Inferior parietal cortex (tissue), 1 donor: ENCODE measurements around the gene LHX2.

ENCODE experiments used
- DNase-seq: peaks from one replicate; pipeline ENCODE4 v3.0.0-alpha.2; 2016; ENCODE audit errors: extremely low spot score

LHX2 gene

DNA sequence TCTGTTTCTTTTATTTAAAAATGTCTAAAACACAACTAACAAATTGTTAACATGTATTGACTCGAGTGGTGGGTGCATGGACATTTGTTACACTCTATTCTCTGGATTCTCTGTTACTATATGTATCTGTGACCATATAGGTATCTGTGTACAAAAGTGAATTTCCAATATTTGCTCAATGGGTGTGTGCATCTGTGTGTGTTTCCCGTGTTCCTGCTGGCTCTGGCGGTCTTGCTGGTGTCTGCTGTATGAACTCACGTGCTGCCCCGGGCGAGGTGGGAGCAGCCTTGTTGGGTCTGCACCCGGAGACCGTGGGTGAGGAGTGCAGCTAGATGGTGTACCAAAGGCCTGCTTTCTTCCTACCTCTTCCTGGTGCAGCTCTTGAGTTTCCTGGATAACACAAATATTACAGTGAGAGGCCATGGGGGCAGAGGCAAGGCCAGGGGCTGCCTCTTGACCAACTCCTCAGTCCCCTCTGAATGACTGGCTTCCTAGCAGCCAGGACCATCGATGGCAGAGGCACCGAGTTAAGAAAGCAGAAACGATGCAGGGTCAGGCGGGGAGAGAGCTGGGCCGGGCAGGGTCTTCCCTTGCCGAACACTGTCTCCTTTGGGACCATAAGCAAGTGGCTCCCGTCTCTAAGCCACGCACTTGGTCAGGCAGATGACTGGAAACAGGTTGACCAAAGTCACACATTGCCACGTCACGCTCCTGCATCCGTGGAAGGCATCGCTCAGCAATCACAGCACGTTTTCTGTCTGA is 49.5 kb downstream of the LHX2 start:
- DNase-seq: no peak

DNA sequence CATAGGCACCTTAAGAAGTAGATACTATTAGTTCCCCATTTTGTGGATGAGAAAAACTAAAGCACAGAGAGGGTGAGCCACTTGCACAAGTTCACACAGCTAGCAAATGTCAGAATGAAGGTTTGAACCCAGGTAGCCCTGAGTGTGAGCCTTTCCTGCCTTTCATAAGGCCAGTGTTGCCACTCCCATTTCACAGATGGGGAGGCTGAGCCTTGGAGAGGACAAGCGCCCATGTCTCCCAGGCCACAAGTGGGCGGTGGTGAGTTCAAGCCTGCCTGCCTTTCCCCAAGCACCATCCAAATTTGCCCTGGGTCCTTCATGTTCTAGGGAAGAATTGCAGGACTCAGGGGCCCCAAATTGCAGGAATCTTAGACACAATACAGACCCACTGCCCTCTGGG is 50.6 kb downstream of the LHX2 start:
- DNase-seq: no peak

DNA sequence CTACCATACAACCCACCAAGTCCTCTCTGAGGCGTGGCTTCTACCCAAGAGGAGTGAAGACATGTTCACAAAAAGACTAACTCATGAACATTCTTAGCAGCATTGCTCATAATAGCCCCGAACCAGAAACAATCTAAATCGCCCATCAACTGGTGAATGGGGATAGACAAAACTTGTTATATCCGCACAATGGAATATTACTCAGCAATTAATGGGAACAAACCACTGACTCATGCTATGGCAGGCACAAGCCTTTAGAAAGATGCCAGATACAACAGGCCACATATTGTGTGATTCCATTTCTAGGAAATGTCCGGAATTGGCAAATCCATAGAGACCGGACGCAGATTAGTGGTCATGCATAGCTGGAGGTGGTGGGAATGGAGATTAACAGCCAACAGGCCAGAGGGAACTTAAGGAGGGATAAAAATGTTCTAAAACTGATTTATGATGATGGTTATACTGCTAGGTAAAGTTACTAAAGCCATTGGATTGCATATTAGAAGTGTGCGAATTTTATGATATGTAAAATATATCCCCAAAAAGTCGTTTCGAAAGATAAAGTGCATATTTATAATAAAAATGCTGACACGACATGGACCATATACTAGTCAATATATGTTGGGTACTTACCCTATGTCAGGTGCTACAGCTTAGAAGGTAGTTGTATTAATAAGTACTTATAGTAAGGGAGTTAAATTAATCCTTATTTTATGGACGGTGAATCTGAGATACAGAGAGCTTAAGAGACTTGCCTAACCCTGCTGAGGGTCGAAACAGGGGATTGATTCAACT is 55.4 kb downstream of the LHX2 start:
- no peak for DNase-seq

DNA sequence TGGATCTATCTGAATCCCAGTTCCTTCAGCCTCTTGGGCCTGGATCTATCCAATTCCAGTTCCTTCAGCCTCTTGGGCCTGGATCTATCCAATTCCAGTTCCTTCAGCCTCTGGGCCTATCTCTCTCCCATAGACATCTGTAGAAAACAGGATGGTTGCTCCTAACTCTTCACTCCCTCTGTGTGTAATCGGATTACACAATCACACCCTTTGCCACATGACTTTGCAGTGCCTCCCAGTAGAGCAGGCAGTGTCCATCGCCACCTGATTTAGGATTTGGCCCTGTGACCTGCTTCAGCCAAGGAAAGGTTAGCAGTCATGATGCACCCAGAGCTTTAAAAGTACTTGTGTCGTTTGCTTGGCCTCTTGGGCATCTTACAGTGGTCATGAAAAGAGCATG is 56.7 kb downstream of the LHX2 start:
- no peak for DNase-seq

DNA sequence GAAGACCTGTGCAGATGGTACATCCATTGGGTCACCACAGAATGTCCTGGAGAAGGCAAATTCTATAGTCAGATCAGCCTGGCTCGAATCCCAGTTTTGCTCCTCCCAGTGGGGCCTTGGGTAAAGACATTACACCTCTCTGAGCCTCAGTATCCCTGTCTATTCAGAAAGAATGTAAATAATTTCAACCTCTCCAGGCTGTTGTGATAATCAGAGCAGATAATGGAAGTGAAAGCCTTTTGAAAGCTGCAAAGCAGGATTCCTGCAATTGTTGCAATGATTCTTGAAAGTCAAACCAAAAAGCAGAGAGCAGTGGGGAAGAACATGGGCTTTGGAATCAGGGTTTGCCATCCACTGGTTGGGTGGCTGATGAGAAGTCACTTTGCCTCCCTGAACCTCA is 63.2 kb downstream of the LHX2 start:
- no peak for DNase-seq

DNA sequence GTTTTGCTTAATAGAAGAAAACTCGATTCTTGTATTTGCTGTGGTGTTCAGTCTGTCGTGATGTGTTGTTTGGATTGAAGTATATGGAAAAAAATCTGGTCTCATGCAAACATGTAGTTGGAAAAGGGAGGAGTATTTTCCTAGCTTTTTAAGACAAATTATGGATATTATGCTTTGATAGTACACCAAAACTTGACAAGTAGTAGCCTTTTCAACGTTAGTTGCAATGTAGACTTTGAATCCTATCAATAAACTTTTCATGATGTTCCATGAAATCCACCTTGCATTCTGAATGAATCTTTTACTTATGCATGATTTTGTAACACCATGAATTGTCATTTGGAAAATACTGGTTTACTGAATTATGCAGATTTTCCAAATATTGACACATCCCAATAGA is 64.2 kb downstream of the LHX2 start:
- no peak for DNase-seq

DNA sequence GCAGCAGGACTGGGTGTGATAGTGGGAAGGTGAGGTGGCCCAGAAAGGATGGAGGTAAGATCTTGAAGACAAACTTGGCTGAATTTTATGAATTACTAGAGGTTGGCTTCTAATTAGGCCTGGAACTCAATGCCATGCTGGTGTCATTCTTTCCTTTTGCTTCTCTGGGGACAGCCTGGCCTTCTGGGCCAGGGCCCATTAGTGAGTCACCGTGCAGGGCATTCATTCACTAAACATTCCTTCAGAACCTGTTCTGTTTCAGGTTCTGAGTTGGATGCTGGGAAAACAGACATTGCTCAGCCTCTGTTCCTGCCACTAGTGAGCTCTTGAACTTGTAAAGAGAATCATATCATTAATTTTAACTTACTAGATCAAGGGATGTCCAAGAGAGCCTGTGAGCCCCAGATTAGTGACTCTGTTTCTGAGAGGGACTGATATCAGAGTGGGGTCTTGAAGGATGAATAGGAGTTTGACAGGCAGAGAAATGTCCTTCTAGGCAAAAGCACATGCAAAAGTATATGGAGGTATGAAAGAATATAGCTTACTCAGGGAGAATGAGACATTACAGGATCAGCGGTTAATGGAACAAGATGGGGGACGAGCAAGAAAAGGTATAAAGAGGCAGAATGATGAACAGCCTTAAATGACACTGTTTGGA is 66.5 kb downstream of the LHX2 start:
- DNase-seq: no peak

DNA sequence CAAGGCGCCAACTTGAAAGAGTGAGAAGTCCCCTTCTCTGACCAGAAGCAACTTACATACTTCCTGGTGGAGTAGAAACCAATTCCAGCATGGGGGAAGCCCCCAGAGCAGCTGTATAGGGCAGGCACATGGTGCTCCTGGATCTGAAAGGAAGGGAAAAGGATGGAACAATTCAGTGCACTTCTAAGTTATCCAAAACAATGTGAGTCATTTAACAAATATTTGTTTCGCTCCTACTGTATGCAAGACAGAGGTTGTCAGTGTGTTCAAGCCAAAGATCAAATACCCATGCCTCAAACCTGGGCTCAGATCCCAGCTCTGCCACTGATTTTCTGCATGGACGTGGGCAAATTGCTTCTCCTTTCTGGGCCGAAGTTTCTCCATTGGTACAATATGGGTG is 67.1 kb downstream of the LHX2 start:
- no peak for DNase-seq

DNA sequence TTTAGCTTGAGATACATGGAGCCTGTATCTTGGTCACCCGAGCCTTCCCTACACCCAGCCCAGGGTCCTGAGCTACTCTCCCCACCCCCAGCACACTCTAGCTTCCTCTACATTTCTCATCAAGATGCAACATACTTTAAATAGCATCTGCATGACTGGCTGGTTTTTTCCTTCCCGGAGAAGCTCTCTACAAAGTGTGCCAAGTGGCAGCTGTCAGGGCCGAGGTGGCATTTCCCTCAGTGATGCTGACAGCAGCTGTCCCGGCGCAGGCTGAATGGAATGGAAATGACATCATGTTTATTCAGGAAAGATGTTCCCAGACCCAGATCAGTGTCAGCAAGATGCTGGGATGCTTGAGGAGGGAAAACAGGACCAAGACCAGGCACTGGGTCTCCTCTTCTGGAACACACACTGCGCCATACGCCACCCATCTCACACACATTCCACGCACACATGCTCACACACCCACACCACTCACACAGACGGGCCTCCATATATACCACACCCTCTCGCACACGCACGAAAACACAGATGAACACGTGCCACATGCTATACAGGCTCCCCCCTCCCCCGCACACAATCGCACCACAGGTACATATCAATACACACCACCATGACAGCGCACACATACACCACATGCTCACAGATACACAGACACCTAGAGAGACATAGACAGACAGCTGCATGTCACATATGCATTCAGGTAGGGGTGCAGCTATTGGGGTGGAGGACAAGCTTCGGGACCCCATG is 67.8 kb downstream of the LHX2 start:
- peak; percentile 56 for DNase-seq

DNA sequence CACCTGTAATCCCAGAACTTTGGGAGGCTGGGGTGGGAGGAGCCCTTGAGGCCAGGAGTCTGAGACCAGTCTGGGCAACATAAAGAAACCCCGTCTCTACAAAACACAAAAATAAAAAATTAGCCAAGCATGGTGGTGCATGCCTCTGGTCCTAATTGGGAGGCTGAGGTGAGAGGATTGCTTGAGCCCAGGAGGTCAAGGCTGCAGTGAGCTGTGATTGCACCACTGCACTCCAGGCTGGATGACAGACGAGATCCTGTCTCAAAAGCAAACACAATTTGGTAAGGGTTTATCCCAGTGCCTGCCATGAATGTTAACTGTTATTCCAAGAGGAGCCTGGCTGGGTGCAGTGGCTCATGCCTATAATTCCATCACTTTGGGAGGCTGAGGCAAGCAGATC is 71.1 kb downstream of the LHX2 start:
- no peak for DNase-seq
